DMS79 (cell line): Measurements from ENCODE around the gene TNNT1.
A peak's percentile ranks its signal among the peaks of the same experiment; 100 is the strongest.
"Not testable (repeated sequence)": the region's sequence is repeated elsewhere in the genome, so short reads cannot be mapped to it uniquely, and the experiment has no call there.

ENCODE experiments used
- DNase-seq: peaks from one replicate; lab custom pipeline; 2025; lab: John Stamatoyannopoulos, UW

Gene TNNT1

DNA sequence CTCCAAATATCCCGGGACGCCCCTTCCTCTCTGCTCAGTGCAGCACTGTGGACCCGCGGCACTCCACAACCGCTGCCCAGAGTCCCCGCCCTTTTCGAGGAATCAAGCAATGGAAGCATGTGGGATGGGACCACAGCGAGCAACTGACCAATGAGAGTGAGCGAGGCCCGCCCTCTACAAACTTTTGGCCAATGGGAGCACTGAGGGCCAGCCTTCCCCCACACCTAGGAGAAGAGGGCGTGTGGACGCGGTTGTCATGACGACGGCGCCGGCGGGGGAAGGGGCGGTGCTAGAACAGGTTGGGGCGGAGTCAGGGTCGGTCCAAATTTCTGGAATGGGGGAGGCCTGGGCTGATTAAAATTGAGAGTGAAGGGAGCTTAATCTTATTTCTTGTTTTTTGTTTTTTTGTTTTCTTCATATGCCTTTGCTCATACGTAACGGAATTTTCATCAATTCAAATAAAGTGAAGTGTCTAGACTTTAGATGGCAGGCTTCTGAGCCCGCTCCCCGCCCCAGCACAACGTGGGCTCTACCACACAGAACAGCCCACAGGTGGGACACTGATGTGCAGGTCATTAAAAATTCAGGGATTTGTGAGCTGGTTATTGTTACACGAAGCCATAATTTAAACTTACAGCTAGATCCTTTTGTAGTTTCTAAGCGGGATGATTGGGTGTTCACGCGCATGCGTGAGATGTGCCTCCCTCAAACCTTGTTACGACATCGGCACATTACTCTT lies 17.7 kb upstream of the TNNT1 start, which contains the start of gene DNAAF3:
Gene DNAAF3 (minus strand): TSS at position 84 of the 739 bp plus-strand sequence. CDS start 200 bp downstream, outside the sequence.
- DNase-seq, result peak; percentile 93

- peak; percentile 38 for DNase-seq
Measured at GRCh38 chr19:55165952-55166529, 17.0 kb upstream of the TNNT1 start.

GRCh38 chr19:55161571-55162322 lies 12.7 kb upstream of the TNNT1 start:
- no peak for DNase-seq

DNA sequence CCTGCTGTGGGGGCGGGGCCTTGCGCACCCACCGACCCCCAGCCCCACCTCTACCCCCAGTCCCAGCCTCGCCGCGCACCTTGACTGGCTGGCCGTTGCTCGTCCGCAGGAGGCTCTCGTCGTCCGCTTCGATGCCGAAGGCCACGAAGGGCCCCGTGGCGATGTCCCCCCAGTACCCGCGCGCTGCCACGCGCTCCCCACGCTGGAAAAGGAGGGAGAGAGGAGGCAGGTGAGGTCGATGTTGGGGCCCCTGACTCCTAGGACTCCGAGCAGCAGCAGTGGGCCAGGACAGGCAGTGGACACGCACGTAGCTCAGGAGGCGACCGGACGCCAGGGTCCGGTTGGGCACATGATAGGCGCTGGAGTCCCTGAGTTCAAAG lies 12.0 kb upstream of the TNNT1 start:
- DNase-seq, result no peak

DNA sequence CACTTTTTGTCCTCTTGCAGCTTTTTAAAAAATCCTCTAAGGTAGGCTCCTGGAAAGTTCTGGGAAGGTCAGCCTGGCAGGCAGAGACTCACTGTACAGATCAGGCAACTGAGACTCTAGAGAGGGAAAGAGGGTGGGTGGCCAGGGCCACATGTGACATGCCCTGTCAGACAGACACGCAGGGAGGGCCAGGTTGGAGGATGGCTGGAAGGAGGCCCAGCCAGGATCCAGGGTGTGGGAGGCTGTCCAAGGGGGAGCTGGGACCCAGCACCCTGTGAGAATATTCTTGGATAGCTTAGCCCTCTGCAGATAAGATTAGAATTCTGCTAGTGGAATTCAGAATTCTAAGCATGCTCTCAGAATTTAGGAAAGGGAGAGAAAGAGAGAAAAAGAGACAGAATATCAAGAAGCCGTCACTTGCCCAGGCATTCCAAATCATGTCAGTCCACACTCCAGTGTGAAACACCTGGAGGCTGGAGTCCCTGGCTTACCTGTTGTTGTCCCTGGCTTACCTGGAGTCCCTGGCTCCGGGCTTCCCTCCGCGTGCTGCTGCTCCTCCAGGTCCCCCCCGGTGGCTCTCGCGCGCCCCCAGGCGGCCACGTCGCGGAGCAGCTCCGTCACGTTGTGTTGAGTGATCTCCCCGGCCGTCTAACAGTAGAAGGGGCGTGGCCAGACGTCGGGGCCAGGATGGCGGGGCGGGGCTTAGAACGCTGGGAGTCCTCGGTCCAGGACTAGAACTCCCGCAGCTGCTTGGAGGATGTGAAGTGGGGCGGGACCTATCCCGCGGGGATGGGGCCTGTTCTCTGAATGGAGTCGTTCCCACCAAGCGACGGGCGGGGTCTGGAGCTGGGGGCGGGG lies 11.4 kb upstream of the TNNT1 start:
- peak; percentile 66 for DNase-seq

DNA sequence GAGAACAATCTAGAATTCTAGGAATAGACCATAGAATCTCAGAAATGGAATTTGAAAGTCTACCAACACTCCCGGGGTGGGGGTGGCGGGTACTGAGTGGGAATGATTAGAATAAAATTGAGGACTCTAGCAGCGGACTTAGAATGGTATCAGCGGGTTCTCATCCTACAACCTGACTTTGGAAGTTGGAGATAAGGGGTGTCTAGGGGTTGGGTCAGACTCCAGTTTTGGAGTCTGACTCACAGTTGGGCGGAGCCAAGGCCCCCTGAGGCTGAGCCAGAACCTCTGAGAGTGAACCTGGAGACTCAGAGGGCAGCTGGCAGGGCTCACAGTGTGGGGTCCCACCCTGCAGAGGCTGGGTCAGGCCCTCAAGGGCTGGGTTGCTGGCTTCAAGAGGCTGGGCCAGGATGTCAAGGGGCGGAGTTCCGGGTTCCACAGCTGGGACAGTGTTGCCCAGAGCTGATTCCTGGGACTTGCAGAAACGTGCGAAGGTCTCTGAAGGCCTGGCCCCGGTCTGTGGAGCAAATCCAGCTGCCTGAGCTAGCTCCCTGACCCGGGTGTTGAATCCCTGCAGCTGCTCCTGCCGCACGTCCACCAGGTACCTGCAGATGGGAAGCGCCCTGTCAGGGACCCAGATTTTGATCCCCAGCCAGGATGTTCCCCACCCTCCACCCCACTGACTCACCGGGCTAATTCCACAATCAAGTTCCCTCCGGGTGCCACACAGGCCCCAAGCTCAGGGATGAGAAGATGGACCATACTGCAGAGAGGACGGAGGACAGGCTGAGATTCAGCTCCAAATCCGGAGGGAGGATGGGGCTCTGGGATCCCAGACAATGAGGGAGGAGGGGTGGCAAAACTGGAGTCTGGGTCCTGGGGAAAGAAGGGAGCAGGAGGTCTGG lies 10.1 kb upstream of the TNNT1 start:
- no peak for DNase-seq

DNA sequence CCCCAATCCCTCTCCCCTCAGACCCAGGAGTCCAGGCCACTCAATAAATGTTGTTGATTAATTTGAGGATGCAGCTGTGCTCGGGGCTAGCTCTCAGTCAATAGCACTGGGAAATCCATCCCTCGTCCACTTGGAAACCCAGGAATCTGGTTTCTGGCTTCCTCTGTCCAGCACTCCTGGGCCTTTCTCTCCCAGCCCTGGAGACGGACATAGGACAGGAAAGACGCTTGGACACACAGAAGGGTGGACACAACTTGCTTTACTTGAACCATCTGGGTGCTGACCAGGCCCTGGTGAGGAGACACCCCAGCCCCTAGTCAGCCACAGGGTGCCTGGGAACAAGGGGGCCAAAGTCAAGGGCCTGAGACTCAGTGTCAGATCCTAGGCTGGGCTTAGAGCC lies 9.4 kb upstream of the TNNT1 start:
- no peak for DNase-seq

DNA sequence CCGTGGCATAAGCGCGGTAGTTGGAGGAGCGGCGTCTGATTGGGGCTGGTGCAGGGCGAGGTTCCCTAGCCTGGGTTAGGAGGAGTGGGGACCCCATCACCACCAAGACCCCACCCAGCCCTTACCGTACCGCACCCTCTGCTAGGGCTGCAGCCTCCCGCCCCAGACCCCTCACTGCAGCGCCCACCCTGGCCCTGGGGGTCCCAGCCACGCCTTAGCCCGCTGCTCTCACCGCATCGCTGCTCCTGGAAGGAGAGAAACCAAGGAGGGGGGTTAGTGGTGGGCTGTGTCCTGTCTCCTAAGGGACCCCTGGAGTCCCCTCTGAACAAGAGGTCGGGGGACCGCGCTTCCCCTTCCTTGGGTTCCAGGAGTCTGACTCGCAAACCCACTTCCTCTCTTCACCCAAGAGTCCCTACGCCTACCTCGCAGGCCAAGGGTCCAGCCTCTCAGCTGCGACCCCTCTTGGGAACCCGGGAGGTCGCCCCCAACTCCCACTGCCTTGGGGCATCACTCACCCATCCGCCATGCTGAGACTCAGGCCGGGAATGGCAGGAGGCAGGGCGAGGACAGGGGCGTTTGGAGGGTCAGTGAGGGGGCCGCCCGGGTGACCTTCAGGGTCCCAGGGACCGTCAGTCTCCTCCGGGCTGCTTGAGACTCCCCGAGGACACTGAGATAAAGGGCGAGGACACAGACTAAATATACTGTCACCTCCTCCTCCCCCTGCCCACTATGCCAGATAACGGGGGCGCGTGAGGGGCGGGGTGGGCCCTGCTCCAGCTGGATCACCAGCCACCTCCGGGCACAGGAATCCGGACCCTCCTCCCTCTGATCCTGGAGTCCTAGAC lies 8.3 kb upstream of the TNNT1 start, which contains the start of gene TNNI3:
Gene TNNI3 (minus strand): TSS at position 669 of the 845 bp plus-strand sequence. CDS start 143 bp downstream, at position 526.
- DNase-seq, result no peak

DNA sequence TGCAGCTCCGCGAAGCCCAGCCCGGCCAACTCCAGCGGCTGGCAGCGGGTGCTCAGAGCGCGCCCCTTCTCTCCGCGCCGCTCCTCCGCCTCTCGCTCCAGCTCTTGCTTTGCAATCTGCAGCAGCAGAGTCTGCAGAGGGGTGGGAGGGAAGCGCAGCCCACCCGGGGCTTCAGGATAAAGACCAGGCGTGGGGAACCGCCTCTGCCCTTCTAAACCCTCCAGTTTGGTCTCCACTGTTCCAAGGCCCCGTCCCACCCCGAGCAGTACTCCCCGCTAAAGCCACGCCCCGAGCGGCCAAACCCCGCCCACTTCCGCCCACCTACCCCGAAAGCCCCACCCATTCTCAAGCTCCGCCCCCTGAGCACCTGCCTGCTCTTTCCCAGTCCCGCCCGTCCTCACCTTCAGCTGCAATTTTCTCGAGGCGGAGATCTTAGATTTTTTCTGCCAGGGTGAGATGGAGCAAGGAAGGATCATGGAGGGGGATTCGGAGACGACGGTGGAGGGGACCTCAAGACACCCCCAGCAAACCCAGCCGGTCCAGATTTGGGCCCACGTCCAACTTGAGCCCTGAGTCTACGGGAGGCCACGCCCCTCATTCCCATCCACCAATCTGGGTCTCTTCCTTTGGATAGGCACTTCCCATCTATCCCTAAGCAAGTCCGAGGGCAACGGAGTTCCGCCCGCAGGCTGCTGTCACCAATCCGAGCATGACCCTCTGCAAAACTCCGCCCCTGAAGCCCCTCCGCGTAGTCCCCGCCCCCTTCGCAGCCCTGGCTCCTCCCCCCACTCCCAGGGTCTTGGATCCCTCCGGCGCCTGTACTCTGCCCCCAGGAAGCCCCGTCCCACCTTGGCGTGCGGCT lies 7.4 kb upstream of the TNNT1 start:
- DNase-seq, result no peak

- not testable (repeated sequence) for DNase-seq
Measured at GRCh38 chr19:55155784-55156183, 6.8 kb upstream of the TNNT1 start.

GRCh38 chr19:55153652-55154264 lies 4.8 kb upstream of the TNNT1 start:
- DNase-seq, result no peak

GRCh38 chr19:55152017-55152416 lies 3.0 kb upstream of the TNNT1 start:
- DNase-seq, result no peak

DNA sequence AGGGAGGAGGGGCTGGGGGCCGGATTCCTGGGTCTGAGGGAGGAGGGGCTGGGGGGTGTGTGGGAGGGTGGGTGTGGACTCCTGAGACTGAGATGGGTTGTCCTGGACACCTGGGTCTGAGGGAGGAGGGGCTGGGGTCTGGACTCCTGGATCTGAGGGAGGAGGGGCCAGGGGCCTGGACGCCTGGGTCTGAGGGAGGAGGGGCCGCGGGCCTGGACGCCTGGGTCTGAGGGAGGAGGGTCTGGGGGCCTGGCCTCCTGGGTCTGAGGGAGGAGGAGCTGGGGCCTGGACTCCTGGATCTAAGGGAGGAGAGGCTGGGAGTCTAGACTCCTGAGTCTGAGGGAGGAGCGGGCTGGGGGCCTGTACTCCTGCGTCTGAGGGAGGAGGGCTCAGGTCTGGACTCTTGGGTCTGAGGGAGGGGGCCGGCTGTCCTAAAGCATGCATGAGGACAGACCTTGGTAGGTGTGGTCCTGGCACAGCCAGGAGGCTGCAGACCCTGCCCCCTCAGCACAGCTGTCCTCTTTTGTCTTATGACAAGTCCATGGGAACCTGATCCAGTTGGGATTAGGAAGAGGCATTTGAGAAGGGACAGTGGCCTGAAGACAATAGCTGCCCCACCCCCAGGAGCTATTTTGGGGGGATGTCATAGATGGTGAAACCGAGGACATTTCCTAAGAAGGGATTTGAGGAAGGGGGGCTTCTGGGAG lies 1.3 kb downstream of the TNNT1 start:
- no peak for DNase-seq

- DNase-seq, result peak; percentile 83
Measured at GRCh38 chr19:55146705-55147273, 2.2 kb downstream of the TNNT1 start.

- peak; percentile 22 for DNase-seq
Measured at GRCh38 chr19:55146078-55146704, 2.8 kb downstream of the TNNT1 start.

GRCh38 chr19:55145232-55145631 lies 3.8 kb downstream of the TNNT1 start:
- DNase-seq, result no peak

DNA sequence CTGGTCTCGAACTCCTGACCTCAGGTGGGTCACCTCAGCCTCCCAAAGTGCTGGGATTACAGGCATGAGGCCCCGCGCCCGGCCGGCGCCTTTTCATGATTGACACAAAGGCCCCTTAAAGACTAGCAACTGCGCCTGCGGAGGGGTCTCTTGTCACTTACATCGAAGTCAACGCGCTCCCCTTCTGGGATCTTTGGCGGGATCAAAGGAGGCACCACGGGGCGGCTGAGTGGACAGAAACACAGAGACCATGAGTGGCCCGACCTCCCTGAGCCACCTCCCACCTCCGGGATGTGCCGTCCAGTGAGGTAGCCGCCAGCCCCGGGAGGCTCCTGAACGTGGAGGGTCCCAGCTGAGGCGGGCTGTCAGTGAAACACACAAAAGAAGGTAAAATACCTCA lies 7.3 kb downstream of the TNNT1 start:
- DNase-seq, result no peak
